Ramos (cell line): ENCODE measurements around the gene RPL36AL.

ENCODE experiments used
- in situ Hi-C: fragments of 300-500 bp; cut with MboI; formaldehyde crosslinking; loops from one replicate; pipeline ENCODE4 v1.14.3; 2022; ENCODE audit warnings: low sequenced_read_pairs; ENCODE audit not compliant: unreplicated experiment

RPL36AL gene

GRCh38 chr14:49583629-49584028 lies 36.8 kb downstream of the RPL36AL start:
- in situ Hi-C loops = no loop called here

GRCh38 chr14:49582113-49582977 lies 38.1 kb downstream of the RPL36AL start:
- in situ Hi-C loops = no loop called here

- in situ Hi-C loops = no loop called here
Measured at GRCh38 chr14:49581209-49582112, 39.0 kb downstream of the RPL36AL start.

- in situ Hi-C loops = no loop called here
Measured at GRCh38 chr14:49579841-49580240, 40.6 kb downstream of the RPL36AL start.

GRCh38 chr14:49578141-49578540 lies 42.3 kb downstream of the RPL36AL start:
- in situ Hi-C loops = no loop called here

GRCh38 chr14:49574038-49574437 lies 46.4 kb downstream of the RPL36AL start:
- in situ Hi-C loops = no loop called here

- in situ Hi-C loops = no loop called here
Measured at GRCh38 chr14:49569281-49569680, 51.1 kb downstream of the RPL36AL start.
